WTC11 (cell line): ENCODE measurements around the gene IL17RD. TPM values are rescaled to one million over a fixed set of nuclear protein-coding genes. Genes with fewer than 3 reads are reported as not detected.

Experiments
- ATAC-seq: fragments of 200-7000 bp; cut with Tn5 transposase; 2 replicates; pipeline ENCODE4 v1.10.0; 2021; ENCODE audit warnings: mild to moderate bottlenecking, moderate library complexity
- CTCF ChIA-PET: fragments of 300-600 bp; sonication (Branson Sonifier 250); formaldehyde crosslinking; loops from one replicate; lab custom pipeline; 2021; ENCODE audit warnings: antibody characterized with exemption; lab: Charles Lee
- POLR2A ChIA-PET: fragments of 350-600 bp; sonication (Branson Sonifier 250); formaldehyde crosslinking; loops from one replicate; lab custom pipeline; 2021; ENCODE audit warnings: antibody characterized with exemption; lab: Charles Lee
- DNase-seq: peaks from one replicate; pipeline ENCODE4 v3.0.0; 2021; ENCODE audit warnings: low spot score
- H3K27ac Mint-ChIP-seq: 2 replicates; pipeline ENCODE4 v1.8.0; 2021; ENCODE audit warnings: mixed read lengths
- H3K27me3 Mint-ChIP-seq: 2 replicates; pipeline ENCODE4 v1.8.0; 2021; ENCODE audit warnings: low read depth, mild to moderate bottlenecking, moderate library complexity, mixed read lengths
- H3K36me3 Mint-ChIP-seq: 2 replicates; pipeline ENCODE4 v1.8.0; 2021; ENCODE audit warnings: mixed read lengths
- H3K4me1 Mint-ChIP-seq: 2 replicates; pipeline ENCODE4 v1.8.0; 2022; ENCODE audit warnings: mixed read lengths
- H3K4me3 Mint-ChIP-seq: 2 replicates; pipeline ENCODE4 v1.8.0; 2021; ENCODE audit warnings: mild to moderate bottlenecking, moderate library complexity, mixed read lengths
- H3K9me3 Mint-ChIP-seq: 2 replicates; pipeline ENCODE4 v1.8.0; 2021; ENCODE audit warnings: mixed read lengths
- CREM ChIP-seq: sonication (generic); formaldehyde crosslinking; IDR thresholded peaks from 2 replicates; pipeline ENCODE4 v1.8.1; 2022; ENCODE audit warnings: mild to moderate bottlenecking, missing genetic modification reagents, moderate library complexity
- E2F1 ChIP-seq: sonication (generic); formaldehyde crosslinking; IDR thresholded peaks from 2 replicates; pipeline ENCODE4 v1.8.0; 2022; ENCODE audit warnings: mild to moderate bottlenecking, missing genetic modification reagents
- FOXJ3 ChIP-seq: sonication (generic); formaldehyde crosslinking; IDR thresholded peaks from 2 replicates; pipeline ENCODE4 v1.9.0; 2021; ENCODE audit warnings: missing genetic modification reagents, mild to moderate bottlenecking, borderline replicate concordance
- FOXK1 ChIP-seq: sonication (generic); formaldehyde crosslinking; IDR thresholded peaks from 2 replicates; pipeline ENCODE4 v1.8.0; 2022; ENCODE audit warnings: mild to moderate bottlenecking, moderate library complexity, missing genetic modification reagents
- GABPB1 ChIP-seq: sonication (generic); formaldehyde crosslinking; IDR thresholded peaks from 2 replicates; pipeline ENCODE4 v1.8.1; 2023; ENCODE audit warnings: mild to moderate bottlenecking, missing genetic modification reagents
- GRHL2 ChIP-seq: fragments of 250-450 bp; sonication (Bioruptor Pico); IDR thresholded peaks from 2 replicates; pipeline ENCODE4 v1.8.0; 2022; ENCODE audit warnings: mild to moderate bottlenecking, moderate library complexity; ENCODE audit not compliant: insufficient replicate concordance, severe bottlenecking
- NFE2L1 ChIP-seq: sonication (generic); formaldehyde crosslinking; IDR thresholded peaks from 2 replicates; pipeline ENCODE4 v1.8.1; 2023; ENCODE audit warnings: missing genetic modification reagents
- PRDM15 ChIP-seq: sonication (generic); formaldehyde crosslinking; IDR thresholded peaks from 2 replicates; pipeline ENCODE4 v1.8.0; 2022; ENCODE audit warnings: missing genetic modification reagents
- SMAD4 ChIP-seq: sonication (generic); formaldehyde crosslinking; IDR thresholded peaks from 2 replicates; pipeline ENCODE4 v1.8.0; 2022; ENCODE audit warnings: mild to moderate bottlenecking, missing genetic modification reagents
- STAT6 ChIP-seq: sonication (generic); formaldehyde crosslinking; conservative IDR thresholded peaks from 2 replicates; pipeline ENCODE4 v1.8.1; 2023; ENCODE audit warnings: mild to moderate bottlenecking, low read depth, missing genetic modification reagents, moderate library complexity
- TCF7 ChIP-seq: sonication (generic); formaldehyde crosslinking; IDR thresholded peaks from 2 replicates; pipeline ENCODE4 v1.8.0; 2022; ENCODE audit warnings: mild to moderate bottlenecking, low read depth, missing genetic modification reagents, moderate library complexity
- USF1 ChIP-seq: sonication (generic); formaldehyde crosslinking; IDR thresholded peaks from 2 replicates; pipeline ENCODE4 v1.8.0; 2022; ENCODE audit warnings: mild to moderate bottlenecking, missing genetic modification reagents
- ZNF121 ChIP-seq: sonication (generic); formaldehyde crosslinking; IDR thresholded peaks from 2 replicates; pipeline ENCODE4 v1.8.0; 2023; ENCODE audit warnings: missing genetic modification reagents
- ZNF232 ChIP-seq: sonication (generic); formaldehyde crosslinking; IDR thresholded peaks from 2 replicates; pipeline ENCODE4 v1.8.0; 2022; ENCODE audit warnings: mild to moderate bottlenecking, missing genetic modification reagents
- ZNF281 ChIP-seq: sonication (generic); formaldehyde crosslinking; IDR thresholded peaks from 2 replicates; pipeline ENCODE4 v1.8.0; 2023; ENCODE audit warnings: mild to moderate bottlenecking, missing genetic modification reagents
- ZNF423 ChIP-seq: fragments of 250-450 bp; sonication (Bioruptor Pico); IDR thresholded peaks from 2 replicates; pipeline ENCODE4 v2.1.2; 2022; ENCODE audit warnings: mild to moderate bottlenecking, moderate library complexity
- ZNF425 ChIP-seq: fragments of 250-450 bp; sonication (Bioruptor Pico); conservative IDR thresholded peaks from 2 replicates; pipeline ENCODE4 v1.9.0; 2021; ENCODE audit warnings: mild to moderate bottlenecking
- total RNA-seq: library from RNA; stranded (reverse); gene quantifications from 3 replicates; pipeline ENCODE4 v1.2.3, GENCODE V29; 2021

IL17RD gene
- total RNA-seq, 1 experiment from 2014 or later = 72.9 TPM

- ChIA-PET POLR2A (no interaction called here), CTCF (interaction anchor here (0.6 to 1.6 kb wide), 8 partner anchors 10 to 84 kb away, joined by 3 to 4 read pairs (median 3); partner anchors contain the start of gene SPATA12)
- peak; percentile 9 for ATAC-seq
- no peak overlapping the region for H3K27ac Mint-ChIP-seq
- no peaks in the 10 kb centered on the region for H3K9me3 Mint-ChIP-seq
- TF ChIP-seq GRHL2 (CRISPR knock-in tag) = no peak
- TF ChIP-seq CREM (CRISPR knock-in tag) = no peak; the same call in 1 of the 2 replicates
- TF ChIP-seq ZNF281 (CRISPR knock-in tag) = 0 out of 2 replicates have a peak, but pooled peaks have one; percentile 19
- TF ChIP-seq STAT6 = no peak
- no peak for TF ChIP-seq ZNF425
- no peak for TF ChIP-seq NFE2L1 (CRISPR knock-in tag)
- no peak for TF ChIP-seq ZNF423 (CRISPR knock-in tag)
- TF ChIP-seq SMAD4 (CRISPR knock-in tag) = no peak
- TF ChIP-seq TCF7 (CRISPR knock-in tag) = peak; percentile 16; the same call in 1 of the 2 replicates
- 0 out of 2 replicates have a peak, but pooled peaks have one; percentile 4 for TF ChIP-seq GABPB1 (CRISPR knock-in tag)
- TF ChIP-seq ZNF232 (CRISPR knock-in tag) = 0 out of 2 replicates have a peak, but pooled peaks have one; percentile 39
- TF ChIP-seq PRDM15 (CRISPR knock-in tag) = no peak
- peak; percentile 46; the same call in 1 of the 2 replicates for TF ChIP-seq USF1 (CRISPR knock-in tag)
- 0 out of 2 replicates have a peak, but pooled peaks have one; percentile 32 for TF ChIP-seq E2F1 (CRISPR knock-in tag)
- no peak for TF ChIP-seq ZNF121 (CRISPR knock-in tag)
- TF ChIP-seq FOXK1 = 0 out of 2 replicates have a peak, but pooled peaks have one; percentile 4
- no peak for TF ChIP-seq FOXJ3 (CRISPR knock-in tag)
- peak overlapping the region; percentile 67 for H3K4me3 Mint-ChIP-seq
- no peak for DNase-seq
- peaks cover 35% of the 10 kb centered on the region for H3K27me3 Mint-ChIP-seq
- H3K4me1 Mint-ChIP-seq = peaks cover 18% of the 10 kb centered on the region
- H3K36me3 Mint-ChIP-seq = no peaks in the 10 kb centered on the region
Measured at GRCh38 chr3:57079474-57079831, 85.7 kb downstream of the IL17RD start.
